Endodermal cell (in vitro differentiated cells): ENCODE data around the gene WIF1. TPM values are rescaled to one million over a fixed set of nuclear protein-coding genes. Genes with fewer than 3 reads are reported as not detected.

Experiments used
- DNase-seq: peaks from one replicate; pipeline ENCODE4 v3.0.0-alpha.2; 2017
- H3K27ac ChIP-seq: 2 replicates; pipeline ENCODE4 v1.5.1; 2013; ENCODE audit warnings: mild to moderate bottlenecking, low read depth, low read length, moderate library complexity
- H3K27me3 ChIP-seq: 2 replicates; pipeline ENCODE4 v1.6.1; 2013; ENCODE audit warnings: mild to moderate bottlenecking, low read length, moderate library complexity; ENCODE audit not compliant: insufficient read depth, control insufficient read depth, poor library complexity, severe bottlenecking
- H3K36me3 ChIP-seq: 2 replicates; pipeline ENCODE4 v1.7.0; 2013; ENCODE audit warnings: mild to moderate bottlenecking, low read length, moderate library complexity; ENCODE audit not compliant: control insufficient read depth, insufficient read depth
- H3K4me1 ChIP-seq: one replicate; pipeline ENCODE4 v1.7.0; 2013; ENCODE audit warnings: low read length; ENCODE audit not compliant: control insufficient read depth, insufficient read depth
- H3K4me3 ChIP-seq: 2 replicates; pipeline ENCODE4 v1.5.1; 2013; ENCODE audit warnings: mild to moderate bottlenecking, low read length, moderate library complexity
- H3K9ac ChIP-seq: 2 replicates; pipeline ENCODE4 v1.6.1; 2013; ENCODE audit warnings: mild to moderate bottlenecking, low read length, moderate library complexity; ENCODE audit not compliant: poor library complexity, severe bottlenecking; ENCODE audit errors: extremely low read depth
- H3K9me3 ChIP-seq: 2 replicates; pipeline ENCODE4 v1.6.1; 2013; ENCODE audit warnings: mild to moderate bottlenecking, low read length, moderate library complexity; ENCODE audit not compliant: control insufficient read depth
- H3K27ac Mint-ChIP-seq: 2 replicates; pipeline ENCODE4 v1.8.0; 2020; ENCODE audit warnings: mixed read lengths
- H3K27me3 Mint-ChIP-seq: 2 replicates; pipeline ENCODE4 v1.8.0; 2021; ENCODE audit warnings: mild to moderate bottlenecking, mixed read lengths; ENCODE audit not compliant: insufficient read depth
- H3K36me3 Mint-ChIP-seq: 2 replicates; pipeline ENCODE4 v1.8.0; 2020; ENCODE audit warnings: low read depth, mixed read lengths
- H3K4me1 Mint-ChIP-seq: 2 replicates; pipeline ENCODE4 v1.8.0; 2020; ENCODE audit warnings: mixed read lengths
- H3K4me3 Mint-ChIP-seq: 2 replicates; pipeline ENCODE4 v1.8.0; 2020; ENCODE audit warnings: mild to moderate bottlenecking, moderate library complexity, mixed read lengths
- H3K9me3 Mint-ChIP-seq: 2 replicates; pipeline ENCODE4 v1.8.0; 2020; ENCODE audit warnings: mild to moderate bottlenecking, mixed read lengths
- WGBS, 2 experiments: methylation state at CpG; one replicate each; pipeline versions ENCODE4 v1.1.5 to v1.1.7; 2013; ENCODE audit warnings: missing lambda C conversion rate in 2 of 2, mixed read lengths in 1 of 2; ENCODE audit not compliant: insufficient coverage in 1 of 2, insufficient read length in 1 of 2; 5-methylcytosine and 5-hydroxymethylcytosine counted together
- total RNA-seq, 2 donors: library from RNA; stranded (reverse); fragmentation: NEBNext Ultra II Directional in 1 of 2; extraction: Animal tissue kit (Norgen Biotek cat#: 25700) in 1 of 2; gene quantifications; 2 replicates in 1 of 2; 3 replicates in 1 of 2; pipeline ENCODE4 v1.2.1, GENCODE V29; 2021
- TF ChIP-seq, protein P1 (sequence below): fragments of 200-600 bp; sonication (generic); conservative IDR thresholded peaks from 2 replicates; pipeline ENCODE4 v1.5.0; 2021; ENCODE audit warnings: antibody characterized with exemption, mild to moderate bottlenecking

The WIF1 gene
- total RNA-seq, 2 donors from 2014 or later, result not detected

DNA sequence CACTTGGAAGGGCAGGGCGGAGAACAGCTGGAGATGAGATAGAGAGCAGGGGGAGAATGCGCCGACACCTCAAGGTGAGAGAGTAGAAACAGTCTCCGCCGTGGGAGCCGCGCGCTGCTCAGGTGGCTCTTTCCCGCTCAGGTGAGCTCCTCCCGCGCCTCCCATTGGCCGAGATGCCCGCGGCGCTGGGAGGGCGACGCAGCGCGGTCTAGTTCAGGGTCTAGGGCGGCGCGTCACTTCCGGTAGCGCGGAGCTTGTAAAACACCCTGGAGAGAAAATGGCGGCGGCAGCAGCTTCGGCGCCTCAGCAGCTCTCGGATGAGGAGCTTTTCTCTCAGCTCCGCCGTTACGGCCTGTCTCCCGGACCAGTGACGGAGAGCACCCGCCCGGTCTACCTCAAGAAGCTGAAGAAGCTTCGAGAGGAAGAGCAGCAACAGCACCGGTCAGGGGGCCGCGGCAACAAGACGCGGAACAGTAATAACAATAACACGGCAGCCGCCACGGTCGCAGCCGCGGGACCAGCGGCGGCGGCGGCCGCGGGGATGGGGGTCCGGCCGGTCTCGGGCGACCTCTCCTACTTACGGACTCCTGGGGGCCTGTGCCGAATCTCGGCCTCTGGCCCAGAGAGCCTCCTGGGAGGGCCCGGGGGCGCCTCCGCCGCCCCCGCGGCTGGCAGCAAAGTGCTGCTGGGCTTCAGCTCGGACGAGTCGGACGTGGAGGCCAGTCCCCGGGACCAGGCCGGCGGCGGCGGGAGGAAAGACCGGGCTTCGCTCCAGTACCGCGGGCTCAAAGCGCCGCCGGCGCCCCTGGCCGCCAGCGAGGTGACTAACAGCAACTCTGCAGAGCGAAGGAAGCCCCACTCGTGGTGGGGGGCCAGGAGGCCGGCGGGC is 48.5 kb upstream of the WIF1 start, which contains the start of gene LEMD3:
LEMD3 (plus strand) TSS at position 264 of the 889 bp plus-strand sequence; CDS start at position 278, 14 bp downstream.
- Histone ChIP-seq H3K36me3 (peaks cover 17% of the 10 kb centered on the region), H3K27me3 (no peaks in the 10 kb centered on the region), H3K27ac (peak within 1 kb of the TSS; percentile 93), H3K4me1 (no peaks in the 10 kb centered on the region), H3K4me3 (peak within 1 kb of the TSS; percentile 94), H3K9me3 (no peaks in the 10 kb centered on the region), H3K9ac (peak within 1 kb of the TSS; percentile 95)
- Mint-ChIP-seq H3K27ac (peak within 1 kb of the TSS; percentile 100), H3K4me3 (peak within 1 kb of the TSS; percentile 96), H3K9me3 (peaks cover 4% of the 10 kb centered on the region), H3K4me1 (peaks cover 13% of the 10 kb centered on the region), H3K27me3 (peaks cover 26% of the 10 kb centered on the region), H3K36me3 (no peaks in the 10 kb centered on the region)
- DNase-seq, result peak; percentile 99
- TF ChIP-seq, protein P1, sequence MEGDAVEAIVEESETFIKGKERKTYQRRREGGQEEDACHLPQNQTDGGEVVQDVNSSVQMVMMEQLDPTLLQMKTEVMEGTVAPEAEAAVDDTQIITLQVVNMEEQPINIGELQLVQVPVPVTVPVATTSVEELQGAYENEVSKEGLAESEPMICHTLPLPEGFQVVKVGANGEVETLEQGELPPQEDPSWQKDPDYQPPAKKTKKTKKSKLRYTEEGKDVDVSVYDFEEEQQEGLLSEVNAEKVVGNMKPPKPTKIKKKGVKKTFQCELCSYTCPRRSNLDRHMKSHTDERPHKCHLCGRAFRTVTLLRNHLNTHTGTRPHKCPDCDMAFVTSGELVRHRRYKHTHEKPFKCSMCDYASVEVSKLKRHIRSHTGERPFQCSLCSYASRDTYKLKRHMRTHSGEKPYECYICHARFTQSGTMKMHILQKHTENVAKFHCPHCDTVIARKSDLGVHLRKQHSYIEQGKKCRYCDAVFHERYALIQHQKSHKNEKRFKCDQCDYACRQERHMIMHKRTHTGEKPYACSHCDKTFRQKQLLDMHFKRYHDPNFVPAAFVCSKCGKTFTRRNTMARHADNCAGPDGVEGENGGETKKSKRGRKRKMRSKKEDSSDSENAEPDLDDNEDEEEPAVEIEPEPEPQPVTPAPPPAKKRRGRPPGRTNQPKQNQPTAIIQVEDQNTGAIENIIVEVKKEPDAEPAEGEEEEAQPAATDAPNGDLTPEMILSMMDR, result no peak
- 0 to 2% methylated on average over 46 to 91 of the region's 91 CpGs for WGBS, 2 experiments

- Histone ChIP-seq H3K27ac (no peak overlapping the region), H3K27me3 (no peaks in the 10 kb centered on the region), H3K4me1 (no peaks in the 10 kb centered on the region), H3K36me3 (peaks cover 11% of the 10 kb centered on the region), H3K9me3 (no peaks in the 10 kb centered on the region), H3K9ac (no peak overlapping the region), H3K4me3 (peak overlapping the region; percentile 94)
- Mint-ChIP-seq H3K4me3 (peak overlapping the region; percentile 96), H3K27ac (peak overlapping the region; percentile 100), H3K9me3 (peaks cover 4% of the 10 kb centered on the region), H3K27me3 (peaks cover 26% of the 10 kb centered on the region), H3K4me1 (peaks cover 13% of the 10 kb centered on the region), H3K36me3 (no peaks in the 10 kb centered on the region)
- TF ChIP-seq, protein P1, result no peak
- no peak for DNase-seq
- WGBS, 2 experiments, result 50 to 56% methylated on average over 9 to 10 of the region's 11 CpGs
Measured at GRCh38 chr12:65168681-65169319, 47.7 kb upstream of the WIF1 start.

- H3K36me3 ChIP-seq, result no peaks in the 10 kb centered on the region
- no peaks in the 10 kb centered on the region for H3K9me3 ChIP-seq
- no peak overlapping the region for H3K4me3 Mint-ChIP-seq
- H3K27me3 ChIP-seq, result peaks cover 23% of the 10 kb centered on the region
- no peak overlapping the region for H3K9ac ChIP-seq
- H3K4me1 ChIP-seq, result no peaks in the 10 kb centered on the region
- peaks cover 8% of the 10 kb centered on the region for H3K4me1 Mint-ChIP-seq
- DNase-seq, result no peak
- no peaks in the 10 kb centered on the region for H3K36me3 Mint-ChIP-seq
- no peak overlapping the region for H3K27ac Mint-ChIP-seq
- no peak overlapping the region for H3K4me3 ChIP-seq
- H3K9me3 Mint-ChIP-seq, result peaks cover 4% of the 10 kb centered on the region
- H3K27ac ChIP-seq, result no peak overlapping the region
- TF ChIP-seq, protein P1, result no peak
- peaks cover 52% of the 10 kb centered on the region for H3K27me3 Mint-ChIP-seq
Measured at GRCh38 chr12:65164774-65165173, 43.7 kb upstream of the WIF1 start.
